Keratinocyte (primary cell): Measurements from ENCODE around the gene WDPCP. TPM values are rescaled to one million over a fixed set of nuclear protein-coding genes. Genes with fewer than 3 reads are reported as not detected.

Experiments used
- DNase-seq: peaks from one replicate; pipeline ENCODE4 v3.0.0-alpha.2; 2011; ENCODE audit warnings: low read depth, missing footprints, low spot score
- FAIRE-seq: peaks from 2 replicates; lab custom pipeline; 2011; peaks lifted over from hg19 to GRCh38; lab: Jason Lieb, UNC
- H2AFZ ChIP-seq: 2 replicates; pipeline ENCODE4 v1.6.0; 2012; ENCODE audit warnings: low read length, control low read depth, inconsistent platforms; ENCODE audit not compliant: control insufficient read depth
- H3K27ac ChIP-seq: 2 replicates; pipeline ENCODE4 v1.5.1; 2011; ENCODE audit warnings: low read length; ENCODE audit not compliant: control insufficient read depth, insufficient read depth
- H3K27me3 ChIP-seq: 3 replicates; pipeline ENCODE4 v1.6.0; 2011; ENCODE audit warnings: low read length; ENCODE audit not compliant: control insufficient read depth, insufficient read depth; ENCODE audit errors: extremely low read depth
- H3K36me3 ChIP-seq, 2 experiments: 2 replicates in 1 of 2; 3 replicates in 1 of 2; pipeline ENCODE4 v1.5.1; 2011; ENCODE audit warnings: low read length in 2 of 2, mild to moderate bottlenecking in 1 of 2; ENCODE audit not compliant: control insufficient read depth in 2 of 2, insufficient read depth in 2 of 2; ENCODE audit errors: extremely low read depth in 1 of 2
- H3K4me1 ChIP-seq: 3 replicates; pipeline ENCODE4 v1.5.1; 2011; ENCODE audit warnings: low read length; ENCODE audit not compliant: control insufficient read depth, insufficient read depth; ENCODE audit errors: extremely low read depth
- H3K4me2 ChIP-seq: 3 replicates; pipeline ENCODE4 v1.6.0; 2011; ENCODE audit warnings: low read depth, low read length; ENCODE audit not compliant: control insufficient read depth, insufficient read depth; ENCODE audit errors: extremely low read depth
- H3K4me3 ChIP-seq, 3 experiments: fragments of 200-600 bp in 1 of 3; sonication (generic) in 1 of 3; 2 replicates in 2 of 3; 3 replicates in 1 of 3; pipeline ENCODE4 v1.5.1; 2011 to 2016; ENCODE audit warnings: low read length in 3 of 3, mild to moderate bottlenecking in 3 of 3, control low read depth in 2 of 3, inconsistent platforms in 1 of 3, low read depth in 1 of 3, mixed read lengths in 1 of 3, mixed run types in 1 of 3, moderate library complexity in 1 of 3; ENCODE audit not compliant: control insufficient read depth in 2 of 3, insufficient read depth in 2 of 3; ENCODE audit errors: extremely low read depth in 1 of 3
- H3K79me2 ChIP-seq: 2 replicates; pipeline ENCODE4 v1.6.0; 2012; ENCODE audit warnings: low read length; ENCODE audit not compliant: control insufficient read depth, insufficient read depth
- H3K9ac ChIP-seq: 3 replicates; pipeline ENCODE4 v1.6.0; 2011; ENCODE audit warnings: low read length; ENCODE audit not compliant: control insufficient read depth, insufficient read depth; ENCODE audit errors: extremely low read depth
- H3K9me1 ChIP-seq: 3 replicates; pipeline ENCODE4 v1.6.0; 2011; ENCODE audit warnings: low read length; ENCODE audit not compliant: control insufficient read depth, insufficient read depth; ENCODE audit errors: extremely low read depth
- H3K9me3 ChIP-seq: 2 replicates; pipeline ENCODE4 v1.5.1; 2012; ENCODE audit warnings: low read depth, low read length; ENCODE audit not compliant: control insufficient read depth
- H4K20me1 ChIP-seq: 3 replicates; pipeline ENCODE4 v1.6.0; 2011; ENCODE audit warnings: low read length; ENCODE audit not compliant: control insufficient read depth, insufficient read depth; ENCODE audit errors: extremely low read depth
- CTCF ChIP-seq, 3 experiments: IDR thresholded peaks in 1 of 3; conservative IDR thresholded peaks in 1 of 3; optimal IDR thresholded peaks in 1 of 3; 2 replicates in 2 of 3; 3 replicates in 1 of 3; pipeline versions ENCODE3 to v1.5.1; 2011; ENCODE audit warnings: low read length in 3 of 3, mild to moderate bottlenecking in 3 of 3, moderate library complexity in 2 of 3, control low read depth in 1 of 3, inconsistent platforms in 1 of 3; ENCODE audit not compliant: insufficient read depth in 2 of 3; ENCODE audit errors: extremely low read depth in 1 of 3
- EZH2 ChIP-seq: IDR thresholded peaks from one replicate; pipeline ENCODE4 v1.6.1; 2012; ENCODE audit warnings: inconsistent platforms, mild to moderate bottlenecking, low read length, moderate library complexity
- dilution Hi-C: fragments of 300-500 bp; cut with MboI; formaldehyde crosslinking; loops from one replicate; pipeline ENCODE4 v1.7.0; 2020; ENCODE audit warnings: low sequenced_read_pairs; ENCODE audit not compliant: extremely low pct_ligation_motif_present
- polyA plus RNA-seq, 5 experiments: library from polyadenylated mRNA; depleted of rRNA in 3 of 5; stranded (reverse) in 3 of 5; stranded (forward) in 1 of 5; unstranded in 1 of 5; fragments of >200 nt; gene quantifications; 1 replicate in 1 of 5; 2 replicates in 3 of 5; 3 replicates in 1 of 5; pipeline versions ENCODE4 v1.2.1 to v1.2.3, GENCODE V29; 2011 to 2012; ENCODE audit warnings: missing spikeins in 2 of 5, low read depth in 1 of 5, low replicate concordance in 1 of 5

Gene WDPCP
- polyA plus RNA-seq, 1 donor (not counting 4 experiments of a cell fraction or from before 2014, with no cell fraction given), result 2.9 TPM

- Histone ChIP-seq H3K4me1 (no peaks in the 10 kb centered on the region), H3K4me2 (no peak overlapping the region), H4K20me1 (no peaks in the 10 kb centered on the region), H2AFZ (no peak overlapping the region), H3K4me3 (no peak overlapping the region), H3K79me2 (no peaks in the 10 kb centered on the region), H3K9me1 (no peaks in the 10 kb centered on the region), H3K9me3 (no peaks in the 10 kb centered on the region), H3K27me3 (no peaks in the 10 kb centered on the region), H3K9ac (no peak overlapping the region), H3K36me3 (no peaks in the 10 kb centered on the region), H3K27ac (no peak overlapping the region)
- dilution Hi-C loops, result no loop called here
- TF ChIP-seq CTCF (optimal IDR thresholded peaks at IDR 0.05 in 1 of 3, IDR thresholded peaks at IDR 0.05 in 1 of 3, conservative IDR thresholded peaks at IDR 0.05 in 1 of 3; ENCODE audit: extremely low read depth in 1 of 3, insufficient read depth in 2 of 3, low read length in 3 of 3) (peak in 2 of 3 experiments; percentile 54 to 71), EZH2 (no peak)
- FAIRE-seq (no peak), DNase-seq (no peak)
Measured at GRCh38 chr2:63488118-63488713, 100.1 kb downstream of the WDPCP start.

- Histone ChIP-seq H4K20me1 (no peaks in the 10 kb centered on the region), H3K4me1 (no peaks in the 10 kb centered on the region), H3K9ac (no peak overlapping the region), H3K4me2 (no peak overlapping the region), H2AFZ (no peak overlapping the region), H3K9me3 (no peaks in the 10 kb centered on the region), H3K9me1 (no peaks in the 10 kb centered on the region), H3K27ac (no peak overlapping the region), H3K36me3 (no peaks in the 10 kb centered on the region), H3K27me3 (no peaks in the 10 kb centered on the region), H3K4me3 (no peak overlapping the region), H3K79me2 (no peaks in the 10 kb centered on the region)
- DNase-seq (no peak), FAIRE-seq (peak; percentile 29)
- TF ChIP-seq CTCF (optimal IDR thresholded peaks at IDR 0.05 in 1 of 3, IDR thresholded peaks at IDR 0.05 in 1 of 3, conservative IDR thresholded peaks at IDR 0.05 in 1 of 3; ENCODE audit: extremely low read depth in 1 of 3, insufficient read depth in 2 of 3, low read length in 3 of 3) (peak in 1 of 3 experiments; percentile 38), EZH2 (no peak)
- dilution Hi-C loops, result no loop called here
Measured at GRCh38 chr2:63486861-63487290, 101.4 kb downstream of the WDPCP start.
